C4-2B (cell line): Measurements from ENCODE around the gene EIF4E.

ENCODE experiments used
- H3K27ac ChIP-seq: fragments of 450-650 bp; 2 replicates; pipeline ENCODE4 v1.5.1; 2017
- ZFX ChIP-seq: fragments of 450-650 bp; IDR thresholded peaks from 2 replicates; pipeline ENCODE4 v1.6.1; 2017
- TF ChIP-seq, protein P1 (sequence below): fragments of 450-650 bp; conservative IDR thresholded peaks from 2 replicates; pipeline ENCODE4 v1.5.1; 2017; ENCODE audit warnings: mild to moderate bottlenecking

EIF4E gene

GRCh38 chr4:98963538-98964433, 34.9 kb upstream of the EIF4E start:
- no peak for TF ChIP-seq ZFX
- TF ChIP-seq, protein P1, sequence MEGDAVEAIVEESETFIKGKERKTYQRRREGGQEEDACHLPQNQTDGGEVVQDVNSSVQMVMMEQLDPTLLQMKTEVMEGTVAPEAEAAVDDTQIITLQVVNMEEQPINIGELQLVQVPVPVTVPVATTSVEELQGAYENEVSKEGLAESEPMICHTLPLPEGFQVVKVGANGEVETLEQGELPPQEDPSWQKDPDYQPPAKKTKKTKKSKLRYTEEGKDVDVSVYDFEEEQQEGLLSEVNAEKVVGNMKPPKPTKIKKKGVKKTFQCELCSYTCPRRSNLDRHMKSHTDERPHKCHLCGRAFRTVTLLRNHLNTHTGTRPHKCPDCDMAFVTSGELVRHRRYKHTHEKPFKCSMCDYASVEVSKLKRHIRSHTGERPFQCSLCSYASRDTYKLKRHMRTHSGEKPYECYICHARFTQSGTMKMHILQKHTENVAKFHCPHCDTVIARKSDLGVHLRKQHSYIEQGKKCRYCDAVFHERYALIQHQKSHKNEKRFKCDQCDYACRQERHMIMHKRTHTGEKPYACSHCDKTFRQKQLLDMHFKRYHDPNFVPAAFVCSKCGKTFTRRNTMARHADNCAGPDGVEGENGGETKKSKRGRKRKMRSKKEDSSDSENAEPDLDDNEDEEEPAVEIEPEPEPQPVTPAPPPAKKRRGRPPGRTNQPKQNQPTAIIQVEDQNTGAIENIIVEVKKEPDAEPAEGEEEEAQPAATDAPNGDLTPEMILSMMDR = no peak
- H3K27ac ChIP-seq = no peak overlapping the region

DNA sequence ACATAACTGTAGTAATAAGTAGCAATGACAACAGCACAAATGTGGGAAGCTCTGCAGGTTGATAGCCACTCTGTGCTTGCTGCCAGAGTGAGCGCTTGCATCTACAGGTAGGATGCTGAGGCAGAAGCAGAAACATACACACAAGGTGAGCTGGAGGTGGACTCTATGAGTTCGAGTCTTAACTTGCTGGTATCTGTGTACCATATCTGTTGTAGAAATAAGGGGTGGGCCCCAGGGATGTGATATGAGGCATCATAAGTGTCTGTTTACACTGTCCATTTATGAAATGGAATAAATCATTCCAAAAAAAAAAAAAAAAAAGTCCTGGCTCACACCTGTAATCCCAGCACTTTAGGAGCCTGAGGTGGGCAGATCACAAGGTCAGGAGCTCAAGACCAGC, 32.8 kb upstream of the EIF4E start:
- TF ChIP-seq, protein P1 = no peak
- TF ChIP-seq ZFX = no peak
- no peak overlapping the region for H3K27ac ChIP-seq

DNA sequence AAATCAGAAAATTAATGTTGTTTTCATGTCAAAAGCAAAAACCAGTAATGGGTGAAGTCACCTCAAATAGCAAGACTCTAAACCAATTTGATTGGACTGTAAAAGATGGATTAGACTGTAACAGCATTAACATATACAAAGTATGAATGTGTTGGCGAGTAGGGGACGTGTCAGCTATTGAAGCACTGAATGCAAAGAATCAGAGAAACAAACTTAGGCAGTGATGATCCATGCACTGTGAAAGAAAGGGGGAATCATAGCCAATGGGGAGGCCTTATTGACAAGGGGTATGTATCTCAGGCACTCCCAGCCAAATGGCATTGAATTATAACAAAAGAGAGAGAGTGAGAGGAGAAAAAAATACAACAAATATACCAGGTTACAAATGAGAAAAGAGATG, 30.5 kb upstream of the EIF4E start:
- no peak overlapping the region for H3K27ac ChIP-seq
- no peak for TF ChIP-seq ZFX
- TF ChIP-seq, protein P1 = no peak

- H3K27ac ChIP-seq = no peak overlapping the region
- no peak for TF ChIP-seq ZFX
- TF ChIP-seq, protein P1 = no peak
These were observed 29.1 kb upstream of the EIF4E start for GRCh38 chr4:98958065-98958464.

DNA sequence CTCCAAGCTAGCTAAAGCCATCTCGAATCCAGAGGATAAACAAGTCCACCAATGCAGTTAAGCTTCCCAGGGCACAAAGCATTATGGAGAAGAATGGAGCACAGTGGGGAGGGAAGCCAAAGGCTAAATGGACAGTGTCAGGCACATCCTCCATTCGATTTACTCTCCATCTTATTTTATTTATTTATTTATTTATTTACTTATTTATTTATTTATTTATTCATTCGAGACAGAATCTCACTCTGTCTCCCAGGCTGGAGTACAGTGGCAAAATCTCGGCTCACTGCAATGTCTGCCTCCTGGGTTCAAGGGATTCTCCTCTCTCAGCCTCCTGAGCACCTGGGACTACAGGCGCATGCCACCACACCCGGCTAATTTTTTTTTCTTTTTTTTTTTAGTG, 26.3 kb upstream of the EIF4E start:
- no peak overlapping the region for H3K27ac ChIP-seq

DNA sequence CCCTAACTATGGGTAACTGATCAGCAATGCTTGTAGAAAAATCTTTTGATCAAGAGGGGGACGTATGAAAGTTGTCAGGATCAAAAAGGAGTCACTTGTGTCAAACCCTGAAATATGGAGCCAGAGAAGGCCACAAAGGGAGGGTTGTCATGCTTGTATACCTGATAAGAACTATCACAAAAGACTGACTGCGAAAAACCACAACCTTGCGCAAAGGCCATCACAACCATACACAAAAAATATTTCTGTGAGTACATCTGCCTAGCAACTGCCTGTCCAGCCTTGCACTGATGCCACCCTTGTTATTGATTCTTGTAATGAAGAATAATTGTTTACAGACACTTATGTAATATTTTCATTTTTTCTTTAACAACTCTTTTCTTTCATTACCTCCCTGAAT, 22.8 kb upstream of the EIF4E start:
- no peak for TF ChIP-seq ZFX
- TF ChIP-seq, protein P1 = no peak
- no peak overlapping the region for H3K27ac ChIP-seq

More for the DNA sequence above, 26.3 kb upstream of the EIF4E start:
- no peak for TF ChIP-seq ZFX
- TF ChIP-seq, protein P1 = no peak

GRCh38 chr4:98950925-98951324, 22.0 kb upstream of the EIF4E start:
- TF ChIP-seq ZFX = no peak
- TF ChIP-seq, protein P1 = no peak
- no peak overlapping the region for H3K27ac ChIP-seq
